NCI-H128 (cell line): Measurements from ENCODE around the gene SLC25A17.
"Not testable (repeated sequence)": the region's sequence is repeated elsewhere in the genome, so short reads cannot be mapped to it uniquely, and the experiment has no call there.

Experiments used
- DNase-seq: peaks from one replicate; lab custom pipeline; 2025; ENCODE audit not compliant: unreplicated experiment; lab: John Stamatoyannopoulos, UW

Gene SLC25A17

GRCh38 chr22:40758851-40759250, 60.3 kb downstream of the SLC25A17 start:
- DNase-seq = not testable (repeated sequence)

- no peak for DNase-seq
These were observed 60.8 kb downstream of the SLC25A17 start for GRCh38 chr22:40758390-40758789.

- no peak for DNase-seq
These were observed 62.1 kb downstream of the SLC25A17 start for GRCh38 chr22:40757071-40757470.

GRCh38 chr22:40753114-40753513, 66.0 kb downstream of the SLC25A17 start:
- no peak for DNase-seq

- DNase-seq = no peak
These were observed 67.9 kb downstream of the SLC25A17 start for GRCh38 chr22:40751250-40751649.

GRCh38 chr22:40749829-40750228, 69.3 kb downstream of the SLC25A17 start:
- DNase-seq = no peak

- DNase-seq = no peak
These were observed 70.5 kb downstream of the SLC25A17 start for GRCh38 chr22:40748388-40749355.

- no peak for DNase-seq
These were observed 71.8 kb downstream of the SLC25A17 start for GRCh38 chr22:40747361-40747760.

- DNase-seq = no peak
These were observed 72.5 kb downstream of the SLC25A17 start for GRCh38 chr22:40746428-40747220.

- no peak for DNase-seq
These were observed 75.4 kb downstream of the SLC25A17 start for GRCh38 chr22:40743768-40744167.

- no peak for DNase-seq
These were observed 78.0 kb downstream of the SLC25A17 start for GRCh38 chr22:40741116-40741515.

- DNase-seq = no peak
These were observed 79.4 kb downstream of the SLC25A17 start for GRCh38 chr22:40739721-40740120.

- no peak for DNase-seq
These were observed 85.2 kb downstream of the SLC25A17 start for GRCh38 chr22:40733919-40734318.

GRCh38 chr22:40732999-40733292, 86.2 kb downstream of the SLC25A17 start:
- no peak for DNase-seq

GRCh38 chr22:40729284-40729683, 89.9 kb downstream of the SLC25A17 start:
- no peak for DNase-seq

GRCh38 chr22:40728731-40729189, 90.4 kb downstream of the SLC25A17 start:
- no peak for DNase-seq

GRCh38 chr22:40727964-40728615, 91.1 kb downstream of the SLC25A17 start:
- no peak for DNase-seq

- no peak for DNase-seq
These were observed 91.8 kb downstream of the SLC25A17 start for GRCh38 chr22:40727070-40727963.

- DNase-seq = no peak
These were observed 92.6 kb downstream of the SLC25A17 start for GRCh38 chr22:40726514-40726913.

- no peak for DNase-seq
These were observed 95.7 kb downstream of the SLC25A17 start for GRCh38 chr22:40723396-40723933.
